ENCODE results near the gene SHD.
"Not testable (repeated sequence)": the region's sequence is repeated elsewhere in the genome, so short reads cannot be mapped to it uniquely, and the experiment has no call there.

SHD gene

GRCh38 chr19:4257025-4257424, 22.0 kb upstream of the SHD start:
- Mint-ChIP-seq H3K4me1 (no peaks in the 10 kb centered on the region), H3K27ac (no peak overlapping the region), H3K4me3 (no peak overlapping the region), H3K27me3 (no peaks in the 10 kb centered on the region), H3K36me3 (peaks cover 21% of the 10 kb centered on the region), H3K9me3 (no peaks in the 10 kb centered on the region)

GRCh38 chr19:4258181-4258580, 20.9 kb upstream of the SHD start:
- Mint-ChIP-seq H3K27ac (no peak overlapping the region), H3K27me3 (no peaks in the 10 kb centered on the region), H3K9me3 (no peaks in the 10 kb centered on the region), H3K36me3 (peaks cover 21% of the 10 kb centered on the region), H3K4me1 (no peaks in the 10 kb centered on the region), H3K4me3 (no peak overlapping the region)

DNA sequence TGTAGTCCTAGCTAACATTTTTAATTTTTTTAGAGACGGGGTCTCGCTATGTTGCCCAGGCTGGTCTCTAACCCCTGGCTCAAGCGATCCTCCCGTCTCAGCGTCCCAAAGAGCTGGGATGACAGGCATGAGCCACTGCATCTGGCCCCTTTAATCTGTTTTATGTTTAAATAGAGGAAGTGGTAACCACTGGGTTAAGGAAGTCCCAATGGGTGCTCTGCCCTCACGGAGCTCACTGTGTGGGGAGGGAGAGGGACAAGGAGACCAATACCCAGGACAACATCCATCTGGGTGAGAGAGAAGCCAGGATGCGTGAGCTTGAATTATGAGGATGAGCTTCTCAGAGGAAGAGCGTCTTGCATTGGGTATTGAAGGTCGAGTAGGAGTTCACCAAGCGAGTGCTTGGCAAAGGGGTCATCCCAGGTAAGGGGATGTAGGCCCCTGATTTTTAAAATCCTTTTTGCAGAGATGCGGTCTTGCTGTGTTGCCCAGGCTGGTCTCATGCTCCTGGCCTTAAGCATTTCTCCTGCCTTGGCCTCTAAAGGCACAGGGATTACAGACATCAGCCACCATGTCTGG, 18.4 kb upstream of the SHD start:
- Mint-ChIP-seq H3K9me3 (no peaks in the 10 kb centered on the region), H3K27me3 (no peaks in the 10 kb centered on the region), H3K36me3 (peaks cover 15% of the 10 kb centered on the region), H3K4me3 (no peak overlapping the region), H3K27ac (no peak overlapping the region), H3K4me1 (peaks cover 18% of the 10 kb centered on the region)

- Mint-ChIP-seq H3K4me1 (peaks cover 32% of the 10 kb centered on the region), H3K27me3 (no peaks in the 10 kb centered on the region), H3K36me3 (peaks cover 13% of the 10 kb centered on the region), H3K9me3 (no peaks in the 10 kb centered on the region), H3K27ac (peak overlapping the region; percentile 52), H3K4me3 (peak overlapping the region; percentile 36)
Measured at GRCh38 chr19:4264812-4265211, 14.3 kb upstream of the SHD start.

DNA sequence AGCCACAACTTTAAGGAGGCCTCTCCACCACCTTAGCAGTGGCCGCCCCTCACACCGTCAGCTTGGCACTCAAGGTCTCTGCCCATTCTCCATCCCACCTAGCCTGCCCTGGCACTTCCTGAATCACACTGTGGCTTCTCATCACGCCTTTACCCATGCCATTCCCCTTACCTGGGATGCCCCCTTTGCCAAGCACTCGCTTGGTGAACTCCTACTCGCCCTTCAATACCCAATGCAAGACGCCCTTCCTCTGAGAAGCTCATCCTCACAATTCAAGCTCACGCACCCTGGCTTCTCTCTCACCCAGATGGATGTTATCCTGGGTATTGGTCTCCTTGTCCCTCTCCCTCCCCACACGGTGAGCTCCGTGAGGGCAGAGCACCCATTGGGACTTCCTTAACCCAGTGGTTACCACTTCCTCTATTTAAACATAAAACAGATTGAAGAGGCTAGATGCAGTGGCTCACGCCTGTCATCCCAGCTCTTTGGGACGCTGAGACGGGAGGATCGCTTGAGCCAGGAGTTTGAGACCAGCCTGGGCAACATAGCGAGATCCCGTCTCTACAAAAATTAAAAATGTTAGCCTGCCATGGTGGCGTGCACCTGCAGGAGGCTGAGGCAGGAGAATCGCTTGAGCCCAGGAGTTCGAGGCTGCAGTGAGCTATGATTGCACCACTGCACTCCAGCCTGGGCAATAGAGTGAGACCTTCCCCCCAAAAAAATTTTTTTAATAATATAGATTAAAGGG, 12.6 kb upstream of the SHD start:
- H3K4me1 Mint-ChIP-seq, result peaks cover 32% of the 10 kb centered on the region
- peak overlapping the region; percentile 51 for H3K4me3 Mint-ChIP-seq
- peaks cover 10% of the 10 kb centered on the region for H3K36me3 Mint-ChIP-seq
- H3K27me3 Mint-ChIP-seq, result no peaks in the 10 kb centered on the region
- H3K27ac Mint-ChIP-seq, result peak overlapping the region; percentile 91
- no peaks in the 10 kb centered on the region for H3K9me3 Mint-ChIP-seq

DNA sequence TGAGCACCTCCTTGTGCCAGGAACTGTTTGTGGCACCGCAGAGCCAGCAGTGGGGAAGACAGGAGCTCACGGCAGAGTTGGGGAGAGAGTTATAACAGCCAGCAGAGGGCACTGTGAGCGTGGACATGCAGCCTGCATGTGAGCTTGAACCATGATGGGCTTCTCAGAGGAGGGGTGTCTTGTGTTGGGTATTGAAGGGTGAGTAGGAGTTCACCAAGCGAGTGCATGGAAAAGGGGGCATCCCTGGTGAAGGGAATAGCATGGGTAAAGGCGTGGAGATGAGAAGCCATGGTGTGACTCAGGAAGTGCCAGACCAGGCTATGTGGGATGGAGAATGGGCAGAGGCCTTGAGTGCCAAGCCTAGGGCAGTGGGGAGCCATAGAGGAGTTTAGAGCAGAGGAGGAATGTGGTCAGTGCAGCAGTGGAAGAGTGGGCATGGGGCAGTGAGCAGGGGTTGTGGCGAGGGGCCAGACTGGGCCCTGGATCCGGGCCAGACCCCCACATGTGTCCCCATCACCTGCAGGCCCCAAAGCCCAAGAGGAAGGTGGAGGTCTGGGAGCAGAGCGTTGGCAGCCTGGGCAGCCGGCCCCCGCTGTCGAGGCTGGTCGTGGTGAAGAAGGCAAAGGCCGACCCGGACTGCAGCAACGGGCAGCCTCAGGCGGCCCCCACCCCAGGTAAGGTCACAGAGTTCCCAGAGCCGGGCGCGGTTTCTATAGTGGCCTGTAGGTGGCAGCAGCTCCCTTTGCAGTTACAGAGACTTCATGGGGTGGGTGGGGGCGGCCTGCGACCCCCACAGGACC, 11.8 kb upstream of the SHD start:
- Mint-ChIP-seq H3K27ac (peak overlapping the region; percentile 66), H3K4me1 (peaks cover 32% of the 10 kb centered on the region), H3K9me3 (no peaks in the 10 kb centered on the region), H3K27me3 (no peaks in the 10 kb centered on the region), H3K36me3 (peaks cover 10% of the 10 kb centered on the region), H3K4me3 (no peak overlapping the region)

- Mint-ChIP-seq H3K27ac (no peak overlapping the region), H3K27me3 (no peaks in the 10 kb centered on the region)
Measured at GRCh38 chr19:4267901-4268815, 10.9 kb upstream of the SHD start.

DNA sequence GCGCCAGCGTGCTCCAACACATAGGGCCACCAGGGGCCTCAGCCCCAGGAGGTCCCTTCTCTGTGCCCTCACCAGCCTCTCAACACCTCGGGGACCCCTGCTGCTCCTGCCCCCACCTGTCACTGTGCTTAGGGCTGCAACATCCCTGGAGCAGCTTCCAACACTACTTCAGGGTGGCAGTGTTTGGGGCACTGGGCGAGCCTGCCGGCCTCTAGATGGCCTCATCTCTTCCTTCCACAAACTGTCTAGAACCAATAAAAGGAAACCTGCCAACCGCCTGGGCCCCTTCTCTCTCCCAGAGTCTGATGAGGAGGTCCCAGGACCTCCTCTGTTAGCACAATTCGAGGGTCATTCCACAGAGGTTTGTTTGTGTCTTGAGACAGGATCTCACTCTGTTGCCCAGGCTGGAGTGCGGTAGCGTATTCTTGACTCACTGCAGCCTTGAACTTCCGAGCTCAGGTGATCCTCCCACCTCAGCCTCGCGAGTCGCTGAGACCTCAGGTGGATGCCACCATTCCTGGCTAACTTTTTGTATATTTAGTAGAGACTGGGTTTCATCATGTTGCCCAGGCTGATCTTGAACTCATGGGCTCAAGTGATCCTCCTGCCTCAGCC, 10.1 kb upstream of the SHD start:
- H3K27ac Mint-ChIP-seq, result no peak overlapping the region
- H3K27me3 Mint-ChIP-seq, result no peaks in the 10 kb centered on the region
- no peak overlapping the region for H3K4me3 Mint-ChIP-seq
- H3K4me1 Mint-ChIP-seq, result peaks cover 28% of the 10 kb centered on the region
- peaks cover 10% of the 10 kb centered on the region for H3K36me3 Mint-ChIP-seq
- no peaks in the 10 kb centered on the region for H3K9me3 Mint-ChIP-seq

More at GRCh38 chr19:4267901-4268815, 10.9 kb upstream of the SHD start:
- H3K4me3 Mint-ChIP-seq, result no peak overlapping the region
- H3K4me1 Mint-ChIP-seq, result peaks cover 32% of the 10 kb centered on the region
- H3K36me3 Mint-ChIP-seq, result peaks cover 10% of the 10 kb centered on the region
- no peaks in the 10 kb centered on the region for H3K9me3 Mint-ChIP-seq

- Mint-ChIP-seq H3K27ac (no peak overlapping the region), H3K9me3 (no peaks in the 10 kb centered on the region), H3K36me3 (no peaks in the 10 kb centered on the region), H3K27me3 (no peaks in the 10 kb centered on the region), H3K4me3 (no peak overlapping the region), H3K4me1 (no peaks in the 10 kb centered on the region)
Measured at GRCh38 chr19:4272894-4273293, 6.2 kb upstream of the SHD start.

DNA sequence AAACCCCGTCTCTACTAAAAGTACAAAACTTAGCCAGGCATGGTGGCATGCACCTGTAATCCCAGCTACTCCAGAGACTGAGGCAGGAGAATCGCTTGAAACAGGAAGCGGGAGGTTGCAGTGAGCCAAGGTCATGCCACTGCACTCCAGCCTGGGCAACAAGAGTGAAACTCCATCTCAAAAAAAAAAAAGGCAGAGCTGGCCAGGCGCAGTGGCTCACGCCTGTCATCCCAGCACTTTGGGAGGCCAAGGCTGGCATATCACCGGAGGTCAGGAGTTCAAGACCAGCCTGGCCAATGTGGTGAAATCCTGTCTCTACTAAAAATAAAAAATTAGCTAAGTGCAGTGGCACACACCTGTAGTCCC, 4.8 kb upstream of the SHD start:
- not testable (repeated sequence) for H3K27ac Mint-ChIP-seq, H3K4me3 Mint-ChIP-seq, H3K4me1 Mint-ChIP-seq, H3K36me3 Mint-ChIP-seq, H3K9me3 Mint-ChIP-seq, H3K27me3 Mint-ChIP-seq

GRCh38 chr19:4277191-4277696, 1.8 kb upstream of the SHD start:
- no peak overlapping the region for H3K4me3 Mint-ChIP-seq
- H3K27me3 Mint-ChIP-seq, result peaks cover 6% of the 10 kb centered on the region
- H3K36me3 Mint-ChIP-seq, result no peaks in the 10 kb centered on the region
- H3K27ac Mint-ChIP-seq, result no peak overlapping the region
- H3K4me1 Mint-ChIP-seq, result peaks cover 4% of the 10 kb centered on the region
- no peaks in the 10 kb centered on the region for H3K9me3 Mint-ChIP-seq

DNA sequence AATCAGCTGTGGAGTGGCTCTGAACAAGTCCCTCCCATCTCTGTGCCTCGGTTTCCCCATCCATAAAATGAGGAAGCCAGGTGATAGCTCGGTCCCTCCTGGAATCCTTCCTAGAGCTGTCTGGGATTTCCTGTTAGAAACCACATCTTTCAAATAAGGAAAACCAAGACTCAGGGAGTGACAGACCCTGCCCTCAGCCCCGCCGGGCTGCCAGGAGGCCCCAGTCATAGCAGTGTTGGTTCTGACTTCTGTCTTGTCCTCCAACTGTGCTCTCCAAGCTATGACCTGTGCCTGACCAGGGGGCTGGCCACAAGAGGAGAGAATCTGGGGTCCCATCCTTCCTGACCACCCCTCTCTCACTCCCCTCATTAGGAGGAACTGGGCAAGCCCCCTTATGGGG, 1.1 kb upstream of the SHD start:
- peaks cover 6% of the 10 kb centered on the region for H3K27me3 Mint-ChIP-seq
- no peak overlapping the region for H3K4me3 Mint-ChIP-seq

DNA sequence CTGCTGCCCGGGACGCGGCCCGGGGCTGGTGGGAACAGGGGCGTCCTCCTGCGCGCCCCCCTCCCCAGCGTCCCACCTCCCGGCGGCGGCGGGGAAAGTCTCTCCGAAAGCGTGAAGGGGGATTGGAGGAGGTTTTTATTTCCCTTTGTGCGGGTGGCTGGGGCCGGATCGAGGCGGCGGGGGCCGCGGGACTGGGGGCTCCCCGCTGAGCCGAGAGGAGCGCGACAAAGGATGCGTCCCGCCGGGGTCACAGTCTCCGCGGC, 132 bp downstream of the SHD start:
- no peaks in the 10 kb centered on the region for H3K36me3 Mint-ChIP-seq
- H3K9me3 Mint-ChIP-seq, result no peaks in the 10 kb centered on the region
- H3K4me3 Mint-ChIP-seq, result no peak overlapping the region
- peaks cover 6% of the 10 kb centered on the region for H3K27me3 Mint-ChIP-seq
- H3K4me1 Mint-ChIP-seq, result peaks cover 4% of the 10 kb centered on the region
- no peak overlapping the region for H3K27ac Mint-ChIP-seq

More for the DNA sequence above, 1.1 kb upstream of the SHD start:
- no peak overlapping the region for H3K27ac Mint-ChIP-seq
- H3K9me3 Mint-ChIP-seq, result no peaks in the 10 kb centered on the region
- H3K4me1 Mint-ChIP-seq, result peaks cover 4% of the 10 kb centered on the region
- H3K36me3 Mint-ChIP-seq, result no peaks in the 10 kb centered on the region

- H3K27ac Mint-ChIP-seq, result no peak overlapping the region
- peaks cover 6% of the 10 kb centered on the region for H3K27me3 Mint-ChIP-seq
- no peaks in the 10 kb centered on the region for H3K36me3 Mint-ChIP-seq
- H3K4me1 Mint-ChIP-seq, result peaks cover 4% of the 10 kb centered on the region
- peak overlapping the region; percentile 52 for H3K4me3 Mint-ChIP-seq
- no peaks in the 10 kb centered on the region for H3K9me3 Mint-ChIP-seq
Measured at GRCh38 chr19:4279530-4280422, 710 bp downstream of the SHD start.

All from activated naive CD4-positive, alpha-beta T cell treated with anti-CD3 and anti-CD28 coated beads, Interleukin-2, amount 50 U/mL, for 24 hours (primary cell).